Stomach (tissue), 4 donors: Measurements from ENCODE around the gene VANGL1.

Experiments used
- POLR2AphosphoS5 ChIP-seq, 3 donors: sonication (generic); formaldehyde crosslinking; IDR thresholded peaks; one replicate each; pipeline ENCODE4 v1.6.1; 2016; ENCODE audit warnings: antibody characterized with exemption in 3 of 3
- TF ChIP-seq, protein P1 (sequence below), 7 experiments: fragments of 450-650 bp in 4 of 7; fragments of 200-600 bp in 3 of 7; sonication (generic) in 3 of 7; IDR thresholded peaks; one replicate each; pipeline ENCODE4 v1.5.1; 2016 to 2019; ENCODE audit warnings: antibody characterized with exemption in 7 of 7, control low read depth in 2 of 7, mild to moderate bottlenecking in 1 of 7

DNA sequence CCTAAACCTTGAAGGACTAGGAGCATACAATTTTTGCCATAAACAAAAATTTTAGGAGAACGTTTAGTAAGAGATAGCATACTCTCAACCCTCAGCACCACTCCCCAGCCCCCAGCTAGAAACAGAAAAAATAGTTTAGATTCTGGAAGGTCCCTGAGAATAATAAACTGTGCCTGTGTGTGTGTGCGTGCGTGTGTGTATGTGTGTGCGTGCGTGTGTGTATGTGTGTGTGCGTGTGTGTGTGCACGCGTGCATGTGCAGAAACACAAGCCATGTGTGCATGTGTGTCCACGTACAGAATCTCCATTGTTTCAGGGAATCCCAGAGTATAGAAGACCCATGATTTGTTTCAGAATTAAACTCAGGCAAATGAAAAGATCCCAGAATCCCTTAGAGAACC lies 64.2 kb downstream of the VANGL1 start:
- TF ChIP-seq, protein P1, sequence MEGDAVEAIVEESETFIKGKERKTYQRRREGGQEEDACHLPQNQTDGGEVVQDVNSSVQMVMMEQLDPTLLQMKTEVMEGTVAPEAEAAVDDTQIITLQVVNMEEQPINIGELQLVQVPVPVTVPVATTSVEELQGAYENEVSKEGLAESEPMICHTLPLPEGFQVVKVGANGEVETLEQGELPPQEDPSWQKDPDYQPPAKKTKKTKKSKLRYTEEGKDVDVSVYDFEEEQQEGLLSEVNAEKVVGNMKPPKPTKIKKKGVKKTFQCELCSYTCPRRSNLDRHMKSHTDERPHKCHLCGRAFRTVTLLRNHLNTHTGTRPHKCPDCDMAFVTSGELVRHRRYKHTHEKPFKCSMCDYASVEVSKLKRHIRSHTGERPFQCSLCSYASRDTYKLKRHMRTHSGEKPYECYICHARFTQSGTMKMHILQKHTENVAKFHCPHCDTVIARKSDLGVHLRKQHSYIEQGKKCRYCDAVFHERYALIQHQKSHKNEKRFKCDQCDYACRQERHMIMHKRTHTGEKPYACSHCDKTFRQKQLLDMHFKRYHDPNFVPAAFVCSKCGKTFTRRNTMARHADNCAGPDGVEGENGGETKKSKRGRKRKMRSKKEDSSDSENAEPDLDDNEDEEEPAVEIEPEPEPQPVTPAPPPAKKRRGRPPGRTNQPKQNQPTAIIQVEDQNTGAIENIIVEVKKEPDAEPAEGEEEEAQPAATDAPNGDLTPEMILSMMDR (IDR thresholded peaks at IDR 0.05) = no peak
- no peak for TF ChIP-seq POLR2AphosphoS5 (IDR thresholded peaks at IDR 0.05)
